ENCODE results near the gene STAG1. TPM values are rescaled to one million over a fixed set of nuclear protein-coding genes. Genes with fewer than 3 reads are reported as not detected.

Gene STAG1
- total and polyA plus RNA-seq, 4 donors, result 4.6 to 28.0 (median 16.6) TPM

DNA sequence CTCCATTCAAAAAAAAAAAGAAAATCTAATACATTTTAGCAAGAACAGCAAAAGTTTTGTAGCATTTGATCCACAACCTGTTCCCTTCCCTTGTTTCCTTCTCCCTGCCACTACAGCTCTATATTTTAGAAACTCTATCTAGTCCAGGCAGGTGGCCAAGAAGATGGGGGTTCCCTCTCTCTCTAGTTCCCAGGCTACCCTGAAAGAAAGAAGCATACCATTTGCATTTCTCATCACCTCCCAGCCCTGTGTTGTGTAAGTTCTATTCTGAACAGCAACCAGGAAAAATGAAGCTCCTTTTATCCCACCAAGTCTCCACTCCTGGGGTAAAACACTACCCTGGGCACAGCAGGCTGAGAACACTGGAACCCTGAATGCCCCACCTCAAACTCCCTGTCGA lies 402.0 kb downstream of the STAG1 start:
- WGBS, result 95% methylated on average over 1 of the region's 1 CpG
- H3K27ac ChIP-seq (ENCODE audit: low read depth in 1 of 2, low read length in 2 of 2), result no peak overlapping the region
- no peak overlapping the region for H3K9ac ChIP-seq (ENCODE audit: low read depth in 1 of 2, low read length in 2 of 2)

DNA sequence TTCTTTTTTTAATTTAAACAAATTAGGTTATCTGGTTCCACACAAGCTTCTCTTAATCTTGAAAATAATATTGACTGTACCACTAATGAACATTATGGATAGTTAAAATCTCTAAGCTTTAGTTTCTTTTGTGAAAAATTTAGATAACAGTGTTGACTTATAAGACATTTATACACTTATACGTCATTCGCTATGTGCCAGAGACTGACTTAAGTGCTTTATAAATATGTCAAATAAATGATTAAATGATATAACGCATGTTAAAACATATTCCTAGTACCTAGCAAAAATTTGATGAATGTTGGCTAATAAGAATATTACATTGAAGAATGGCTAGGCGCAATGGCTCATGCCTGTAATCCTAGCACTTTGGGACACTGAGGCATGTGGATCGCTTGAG lies 405.7 kb downstream of the STAG1 start:
- no peak overlapping the region for H3K27ac ChIP-seq (ENCODE audit: low read depth in 1 of 2, low read length in 2 of 2)
- no peaks in the 10 kb centered on the region for H3K9me3 ChIP-seq (ENCODE audit: control insufficient read depth in 4 of 4, low read length in 3 of 4)
- WGBS, result 97% methylated on average over 5 of the region's 5 CpGs
- H3K4me1 ChIP-seq (ENCODE audit: control insufficient read depth in 4 of 4, insufficient read depth in 4 of 4, low read length in 3 of 4), result no peaks in the 10 kb centered on the region
- DNase-seq (ENCODE audit: low spot score), result no peak
- no peak overlapping the region for H3K4me3 ChIP-seq (ENCODE audit: low read depth in 1 of 3, low read length in 3 of 3)
- no peak overlapping the region for H3K9ac ChIP-seq (ENCODE audit: low read depth in 1 of 2, low read length in 2 of 2)
- H3K27me3 ChIP-seq (ENCODE audit: control insufficient read depth in 4 of 4, insufficient read depth in 4 of 4, low read length in 3 of 4), result no peaks in the 10 kb centered on the region
- H3K36me3 ChIP-seq (ENCODE audit: control insufficient read depth in 4 of 4, insufficient read depth in 3 of 4, low read depth in 1 of 4, low read length in 3 of 4), result peaks cover 0 to 5% (median 1%) of the 10 kb centered on the region in 4 donors
- TF ChIP-seq RXRA (IDR thresholded peaks at IDR 0.05), result no peak
- TF ChIP-seq EGR1 (IDR thresholded peaks at IDR 0.05; ENCODE audit: low read depth in 2 of 2), result no peak
- TF ChIP-seq ATF3 (IDR thresholded peaks at IDR 0.05), result no peak
- TF ChIP-seq FOXA2 (IDR thresholded peaks at IDR 0.05), result no peak
- no peak for TF ChIP-seq CTCF (IDR thresholded peaks at IDR 0.05; ENCODE audit: low read depth, low read length, missing input control)
- no peak for TF ChIP-seq TAF1 (conservative IDR thresholded peaks at IDR 0.05)
- no peak for TF ChIP-seq NR2F2 (IDR thresholded peaks at IDR 0.05)
- TF ChIP-seq FOXA1 (IDR thresholded peaks at IDR 0.05), result no peak
- TF ChIP-seq HNF4A (conservative IDR thresholded peaks at IDR 0.05), result no peak
- TF ChIP-seq SP1 (IDR thresholded peaks at IDR 0.05), result no peak
- TF ChIP-seq, protein P1, sequence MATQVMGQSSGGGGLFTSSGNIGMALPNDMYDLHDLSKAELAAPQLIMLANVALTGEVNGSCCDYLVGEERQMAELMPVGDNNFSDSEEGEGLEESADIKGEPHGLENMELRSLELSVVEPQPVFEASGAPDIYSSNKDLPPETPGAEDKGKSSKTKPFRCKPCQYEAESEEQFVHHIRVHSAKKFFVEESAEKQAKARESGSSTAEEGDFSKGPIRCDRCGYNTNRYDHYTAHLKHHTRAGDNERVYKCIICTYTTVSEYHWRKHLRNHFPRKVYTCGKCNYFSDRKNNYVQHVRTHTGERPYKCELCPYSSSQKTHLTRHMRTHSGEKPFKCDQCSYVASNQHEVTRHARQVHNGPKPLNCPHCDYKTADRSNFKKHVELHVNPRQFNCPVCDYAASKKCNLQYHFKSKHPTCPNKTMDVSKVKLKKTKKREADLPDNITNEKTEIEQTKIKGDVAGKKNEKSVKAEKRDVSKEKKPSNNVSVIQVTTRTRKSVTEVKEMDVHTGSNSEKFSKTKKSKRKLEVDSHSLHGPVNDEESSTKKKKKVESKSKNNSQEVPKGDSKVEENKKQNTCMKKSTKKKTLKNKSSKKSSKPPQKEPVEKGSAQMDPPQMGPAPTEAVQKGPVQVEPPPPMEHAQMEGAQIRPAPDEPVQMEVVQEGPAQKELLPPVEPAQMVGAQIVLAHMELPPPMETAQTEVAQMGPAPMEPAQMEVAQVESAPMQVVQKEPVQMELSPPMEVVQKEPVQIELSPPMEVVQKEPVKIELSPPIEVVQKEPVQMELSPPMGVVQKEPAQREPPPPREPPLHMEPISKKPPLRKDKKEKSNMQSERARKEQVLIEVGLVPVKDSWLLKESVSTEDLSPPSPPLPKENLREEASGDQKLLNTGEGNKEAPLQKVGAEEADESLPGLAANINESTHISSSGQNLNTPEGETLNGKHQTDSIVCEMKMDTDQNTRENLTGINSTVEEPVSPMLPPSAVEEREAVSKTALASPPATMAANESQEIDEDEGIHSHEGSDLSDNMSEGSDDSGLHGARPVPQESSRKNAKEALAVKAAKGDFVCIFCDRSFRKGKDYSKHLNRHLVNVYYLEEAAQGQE (IDR thresholded peaks at IDR 0.05), result no peak
- TF ChIP-seq, protein P2, sequence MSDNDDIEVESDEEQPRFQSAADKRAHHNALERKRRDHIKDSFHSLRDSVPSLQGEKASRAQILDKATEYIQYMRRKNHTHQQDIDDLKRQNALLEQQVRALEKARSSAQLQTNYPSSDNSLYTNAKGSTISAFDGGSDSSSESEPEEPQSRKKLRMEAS (IDR thresholded peaks at IDR 0.05), result no peak
- TF ChIP-seq RAD21 (IDR thresholded peaks at IDR 0.05), result no peak
- no peak for TF ChIP-seq GABPA (IDR thresholded peaks at IDR 0.05 in 1 of 2, conservative IDR thresholded peaks at IDR 0.05 in 1 of 2)
- no peak for TF ChIP-seq JUND (IDR thresholded peaks at IDR 0.05)

More for the DNA sequence above, 402.0 kb downstream of the STAG1 start:
- Histone ChIP-seq H3K9me3 (ENCODE audit: control insufficient read depth in 4 of 4, low read length in 3 of 4) (no peaks in the 10 kb centered on the region), H3K4me1 (ENCODE audit: control insufficient read depth in 4 of 4, insufficient read depth in 4 of 4, low read length in 3 of 4) (peaks cover 0 to 7% (median 0%) of the 10 kb centered on the region in 4 donors), H3K4me3 (ENCODE audit: low read depth in 1 of 3, low read length in 3 of 3) (no peak overlapping the region), H3K27me3 (ENCODE audit: control insufficient read depth in 4 of 4, insufficient read depth in 4 of 4, low read length in 3 of 4) (no peaks in the 10 kb centered on the region), H3K36me3 (ENCODE audit: control insufficient read depth in 4 of 4, insufficient read depth in 3 of 4, low read depth in 1 of 4, low read length in 3 of 4) (peaks cover 0 to 5% (median 1%) of the 10 kb centered on the region in 4 donors)
- TF ChIP-seq SP1 (IDR thresholded peaks at IDR 0.05), result no peak
- TF ChIP-seq, protein P3, sequence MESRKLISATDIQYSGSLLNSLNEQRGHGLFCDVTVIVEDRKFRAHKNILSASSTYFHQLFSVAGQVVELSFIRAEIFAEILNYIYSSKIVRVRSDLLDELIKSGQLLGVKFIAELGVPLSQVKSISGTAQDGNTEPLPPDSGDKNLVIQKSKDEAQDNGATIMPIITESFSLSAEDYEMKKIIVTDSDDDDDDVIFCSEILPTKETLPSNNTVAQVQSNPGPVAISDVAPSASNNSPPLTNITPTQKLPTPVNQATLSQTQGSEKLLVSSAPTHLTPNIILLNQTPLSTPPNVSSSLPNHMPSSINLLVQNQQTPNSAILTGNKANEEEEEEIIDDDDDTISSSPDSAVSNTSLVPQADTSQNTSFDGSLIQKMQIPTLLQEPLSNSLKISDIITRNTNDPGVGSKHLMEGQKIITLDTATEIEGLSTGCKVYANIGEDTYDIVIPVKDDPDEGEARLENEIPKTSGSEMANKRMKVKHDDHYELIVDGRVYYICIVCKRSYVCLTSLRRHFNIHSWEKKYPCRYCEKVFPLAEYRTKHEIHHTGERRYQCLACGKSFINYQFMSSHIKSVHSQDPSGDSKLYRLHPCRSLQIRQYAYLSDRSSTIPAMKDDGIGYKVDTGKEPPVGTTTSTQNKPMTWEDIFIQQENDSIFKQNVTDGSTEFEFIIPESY (IDR thresholded peaks at IDR 0.05), result no peak
- no peak for TF ChIP-seq ATF3 (IDR thresholded peaks at IDR 0.05)
- no peak for TF ChIP-seq JUND (IDR thresholded peaks at IDR 0.05)
- no peak for TF ChIP-seq HNF4A (conservative IDR thresholded peaks at IDR 0.05)
- no peak for TF ChIP-seq TAF1 (conservative IDR thresholded peaks at IDR 0.05)
- TF ChIP-seq RAD21 (IDR thresholded peaks at IDR 0.05), result no peak
- TF ChIP-seq RXRA (IDR thresholded peaks at IDR 0.05), result no peak
- no peak for DNase-seq (ENCODE audit: low spot score)
